Liver (tissue), 9 donors: Measurements from ENCODE around the gene HELZ2. TPM values are rescaled to one million over a fixed set of nuclear protein-coding genes. Genes with fewer than 3 reads are reported as not detected.

Experiments used
- DNase-seq: peaks from one replicate; pipeline ENCODE4 v3.0.0-alpha.2; 2017; ENCODE audit warnings: low spot score
- H3K27ac ChIP-seq, 2 donors: one replicate each; pipeline ENCODE4 v1.7.0; 2013; ENCODE audit warnings: inconsistent platforms in 2 of 2, low read length in 2 of 2, control low read depth in 1 of 2, low read depth in 1 of 2, mild to moderate bottlenecking in 1 of 2
- H3K27me3 ChIP-seq, 4 donors: one replicate each; pipeline versions ENCODE4 v1.6.1 to v1.7.0; 2013; ENCODE audit warnings: low read length in 3 of 4, inconsistent platforms in 1 of 4, mild to moderate bottlenecking in 1 of 4, moderate library complexity in 1 of 4; ENCODE audit not compliant: control insufficient read depth in 4 of 4, insufficient read depth in 4 of 4
- H3K36me3 ChIP-seq, 4 donors: one replicate each; pipeline versions ENCODE4 v1.6.1 to v1.7.0; 2013; ENCODE audit warnings: low read length in 3 of 4, mild to moderate bottlenecking in 3 of 4, low read depth in 1 of 4, moderate library complexity in 1 of 4; ENCODE audit not compliant: control insufficient read depth in 4 of 4, insufficient read depth in 3 of 4
- H3K4me1 ChIP-seq, 4 donors: one replicate each; pipeline versions ENCODE4 v1.6.1 to v1.7.0; 2013; ENCODE audit warnings: low read length in 3 of 4, mild to moderate bottlenecking in 3 of 4, moderate library complexity in 1 of 4; ENCODE audit not compliant: control insufficient read depth in 4 of 4, insufficient read depth in 4 of 4
- H3K4me3 ChIP-seq, 3 donors: one replicate each; pipeline versions ENCODE4 v1.6.1 to v1.7.0; 2013; ENCODE audit warnings: low read length in 3 of 3, control low read depth in 1 of 3, low read depth in 1 of 3, mild to moderate bottlenecking in 1 of 3
- H3K9ac ChIP-seq, 2 donors: one replicate each; pipeline ENCODE4 v1.7.0; 2013; ENCODE audit warnings: low read length in 2 of 2, mild to moderate bottlenecking in 2 of 2, moderate library complexity in 2 of 2, control low read depth in 1 of 2, low read depth in 1 of 2
- H3K9me3 ChIP-seq, 4 donors: one replicate each; pipeline versions ENCODE4 v1.6.1 to v1.7.0; 2013; ENCODE audit warnings: low read length in 3 of 4; ENCODE audit not compliant: control insufficient read depth in 4 of 4
- FOXA1 ChIP-seq: IDR thresholded peaks from 2 replicates; pipeline ENCODE4 v1.6.1; 2016; ENCODE audit warnings: antibody characterized with exemption
- GABPA ChIP-seq, 2 donors: IDR thresholded peaks in 1 of 2; conservative IDR thresholded peaks in 1 of 2; 2 replicates each; pipeline ENCODE4 v1.6.1; 2016; ENCODE audit warnings: antibody characterized with exemption in 2 of 2, mild to moderate bottlenecking in 1 of 2, moderate library complexity in 1 of 2
- HNF4A ChIP-seq, 2 donors: conservative IDR thresholded peaks; 2 replicates each; pipeline ENCODE4 v1.6.1; 2016; ENCODE audit warnings: antibody characterized with exemption in 2 of 2, mild to moderate bottlenecking in 2 of 2
- HNF4G ChIP-seq: IDR thresholded peaks from 2 replicates; pipeline ENCODE4 v1.6.1; 2016; ENCODE audit warnings: antibody characterized with exemption
- RAD21 ChIP-seq, 2 donors: IDR thresholded peaks; 2 replicates each; pipeline ENCODE4 v1.6.1; 2016; ENCODE audit warnings: antibody characterized with exemption in 2 of 2, mild to moderate bottlenecking in 2 of 2
- RXRA ChIP-seq, 2 donors: IDR thresholded peaks; 2 replicates each; pipeline ENCODE4 v1.6.1; 2017 to 2018; ENCODE audit warnings: antibody characterized with exemption in 2 of 2, mild to moderate bottlenecking in 1 of 2
- SP1 ChIP-seq: IDR thresholded peaks from 2 replicates; pipeline ENCODE4 v1.6.1; 2018; ENCODE audit warnings: antibody characterized with exemption, mild to moderate bottlenecking
- TAF1 ChIP-seq: conservative IDR thresholded peaks from 2 replicates; pipeline ENCODE4 v1.6.1; 2016; ENCODE audit warnings: antibody characterized with exemption, mild to moderate bottlenecking
- YY1 ChIP-seq: IDR thresholded peaks from 2 replicates; pipeline ENCODE4 v1.6.1; 2016; ENCODE audit warnings: antibody characterized with exemption, mild to moderate bottlenecking
- WGBS: extraction: QIAGEN DNeasy Blood & Tissue Kit; methylation state at CpG from one replicate; pipeline ENCODE4 v1.1.7; 2013; 5-methylcytosine and 5-hydroxymethylcytosine counted together
- polyA plus RNA-seq, 2 donors: library from polyadenylated mRNA; stranded (reverse) in 1 of 2; unstranded in 1 of 2; fragments of 200-250 nt in 1 of 2; fragments of >200 nt in 1 of 2; fragmentation: Nextera tagmentation in 1 of 2; extraction: Ambion mirVana in 1 of 2; gene quantifications; one replicate each; pipeline versions ENCODE4 v1.2.1 to v1.2.3, GENCODE V29; 2013 to 2015
- total RNA-seq, 2 donors: library from RNA; depleted of rRNA; stranded (reverse); fragments of >200 nt; gene quantifications; one replicate each; pipeline ENCODE4 v1.2.3, GENCODE V29; 2014
- TF ChIP-seq, protein P1 (sequence below): IDR thresholded peaks from 2 replicates; pipeline ENCODE4 v1.6.1; 2016; ENCODE audit warnings: antibody characterized with exemption
- TF ChIP-seq, protein P2 (sequence below): IDR thresholded peaks from 2 replicates; pipeline ENCODE4 v1.6.1; 2016; ENCODE audit warnings: antibody characterized with exemption
- TF ChIP-seq, protein P3 (sequence below): fragments of 150-350 bp; IDR thresholded peaks from 2 replicates; pipeline ENCODE4 v1.5.1; 2017; ENCODE audit warnings: improper control_type of control experiment, low read depth, low read length; ENCODE audit not compliant: missing input control
- TF ChIP-seq, protein P4 (sequence below): IDR thresholded peaks from 2 replicates; pipeline ENCODE4 v1.6.1; 2016; ENCODE audit warnings: antibody characterized with exemption
- TF ChIP-seq, protein P5 (sequence below): IDR thresholded peaks from 2 replicates; pipeline ENCODE4 v1.6.1; 2016; ENCODE audit warnings: antibody characterized with exemption, mild to moderate bottlenecking
- donor health status: healthy.
- donor health status: healthy.
- donor health status: healthy.
- donor health status: healthy.
- donor health status: healthy.

HELZ2 gene
- total and polyA plus RNA-seq, 4 donors = 3.7 to 26.6 (median 15.5) TPM

DNA sequence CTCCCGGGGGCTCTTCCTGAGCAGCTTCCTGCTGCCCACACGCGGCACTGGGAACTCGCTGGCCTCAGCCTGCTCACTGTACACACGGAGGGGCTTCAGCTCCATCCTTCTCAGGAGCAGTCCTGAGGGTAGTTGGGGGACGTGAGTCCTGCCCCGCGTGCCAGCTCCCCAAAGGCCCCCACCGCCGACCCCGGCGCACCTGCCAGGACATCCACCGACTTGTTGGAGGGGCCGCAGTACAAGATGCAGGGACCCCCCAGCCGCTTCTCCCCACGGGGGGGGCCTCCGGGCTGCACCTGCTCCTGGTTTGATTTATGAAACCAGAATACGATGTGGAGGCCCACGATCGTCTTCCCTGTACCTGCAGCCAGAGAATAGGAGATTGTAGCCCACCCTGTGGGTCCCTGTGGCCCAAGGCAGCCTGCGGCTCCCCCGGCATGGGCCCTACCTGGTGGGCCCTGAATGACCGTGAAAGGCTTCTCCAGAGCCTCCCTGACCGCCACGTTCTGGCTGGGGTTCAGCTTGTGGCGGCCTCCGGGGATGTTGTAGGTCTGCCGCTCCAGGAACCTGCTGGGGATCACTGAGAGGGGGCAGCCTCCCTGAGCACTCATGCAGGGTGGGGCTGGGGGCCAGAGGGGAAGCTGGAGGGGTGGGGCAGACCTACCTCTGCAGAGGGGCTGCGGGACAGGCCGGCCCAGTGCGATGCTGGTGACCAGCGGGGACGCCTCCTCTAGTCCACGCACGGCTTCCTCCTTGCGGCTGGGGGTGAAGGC, 12.2 kb downstream of the HELZ2 start:
- no peak overlapping the region for H3K4me3 ChIP-seq
- H3K27me3 ChIP-seq = no peaks in the 10 kb centered on the region
- H3K9me3 ChIP-seq = no peaks in the 10 kb centered on the region
- H3K27ac ChIP-seq = no peak overlapping the region
- WGBS = 95% methylated on average over 36 of the region's 36 CpGs
- H3K36me3 ChIP-seq = peaks cover 0 to 60% (median 37%) of the 10 kb centered on the region in 4 donors
- H3K4me1 ChIP-seq = no peaks in the 10 kb centered on the region
- no peak overlapping the region for H3K9ac ChIP-seq
- TF ChIP-seq RXRA (IDR thresholded peaks at IDR 0.05) (no peak), TAF1 (no peak), HNF4A (conservative IDR thresholded peaks at IDR 0.05) (no peak), SP1 (no peak), RAD21 (IDR thresholded peaks at IDR 0.05) (no peak), YY1 (no peak), GABPA (IDR thresholded peaks at IDR 0.05 in 1 of 2, conservative IDR thresholded peaks at IDR 0.05 in 1 of 2) (no peak), FOXA1 (no peak), HNF4G (no peak)
- TF ChIP-seq, protein P1, sequence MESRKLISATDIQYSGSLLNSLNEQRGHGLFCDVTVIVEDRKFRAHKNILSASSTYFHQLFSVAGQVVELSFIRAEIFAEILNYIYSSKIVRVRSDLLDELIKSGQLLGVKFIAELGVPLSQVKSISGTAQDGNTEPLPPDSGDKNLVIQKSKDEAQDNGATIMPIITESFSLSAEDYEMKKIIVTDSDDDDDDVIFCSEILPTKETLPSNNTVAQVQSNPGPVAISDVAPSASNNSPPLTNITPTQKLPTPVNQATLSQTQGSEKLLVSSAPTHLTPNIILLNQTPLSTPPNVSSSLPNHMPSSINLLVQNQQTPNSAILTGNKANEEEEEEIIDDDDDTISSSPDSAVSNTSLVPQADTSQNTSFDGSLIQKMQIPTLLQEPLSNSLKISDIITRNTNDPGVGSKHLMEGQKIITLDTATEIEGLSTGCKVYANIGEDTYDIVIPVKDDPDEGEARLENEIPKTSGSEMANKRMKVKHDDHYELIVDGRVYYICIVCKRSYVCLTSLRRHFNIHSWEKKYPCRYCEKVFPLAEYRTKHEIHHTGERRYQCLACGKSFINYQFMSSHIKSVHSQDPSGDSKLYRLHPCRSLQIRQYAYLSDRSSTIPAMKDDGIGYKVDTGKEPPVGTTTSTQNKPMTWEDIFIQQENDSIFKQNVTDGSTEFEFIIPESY = no peak
- TF ChIP-seq, protein P2, sequence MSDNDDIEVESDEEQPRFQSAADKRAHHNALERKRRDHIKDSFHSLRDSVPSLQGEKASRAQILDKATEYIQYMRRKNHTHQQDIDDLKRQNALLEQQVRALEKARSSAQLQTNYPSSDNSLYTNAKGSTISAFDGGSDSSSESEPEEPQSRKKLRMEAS = no peak
- TF ChIP-seq, protein P3, sequence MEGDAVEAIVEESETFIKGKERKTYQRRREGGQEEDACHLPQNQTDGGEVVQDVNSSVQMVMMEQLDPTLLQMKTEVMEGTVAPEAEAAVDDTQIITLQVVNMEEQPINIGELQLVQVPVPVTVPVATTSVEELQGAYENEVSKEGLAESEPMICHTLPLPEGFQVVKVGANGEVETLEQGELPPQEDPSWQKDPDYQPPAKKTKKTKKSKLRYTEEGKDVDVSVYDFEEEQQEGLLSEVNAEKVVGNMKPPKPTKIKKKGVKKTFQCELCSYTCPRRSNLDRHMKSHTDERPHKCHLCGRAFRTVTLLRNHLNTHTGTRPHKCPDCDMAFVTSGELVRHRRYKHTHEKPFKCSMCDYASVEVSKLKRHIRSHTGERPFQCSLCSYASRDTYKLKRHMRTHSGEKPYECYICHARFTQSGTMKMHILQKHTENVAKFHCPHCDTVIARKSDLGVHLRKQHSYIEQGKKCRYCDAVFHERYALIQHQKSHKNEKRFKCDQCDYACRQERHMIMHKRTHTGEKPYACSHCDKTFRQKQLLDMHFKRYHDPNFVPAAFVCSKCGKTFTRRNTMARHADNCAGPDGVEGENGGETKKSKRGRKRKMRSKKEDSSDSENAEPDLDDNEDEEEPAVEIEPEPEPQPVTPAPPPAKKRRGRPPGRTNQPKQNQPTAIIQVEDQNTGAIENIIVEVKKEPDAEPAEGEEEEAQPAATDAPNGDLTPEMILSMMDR = no peak
- TF ChIP-seq, protein P4, sequence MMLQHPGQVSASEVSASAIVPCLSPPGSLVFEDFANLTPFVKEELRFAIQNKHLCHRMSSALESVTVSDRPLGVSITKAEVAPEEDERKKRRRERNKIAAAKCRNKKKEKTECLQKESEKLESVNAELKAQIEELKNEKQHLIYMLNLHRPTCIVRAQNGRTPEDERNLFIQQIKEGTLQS = no peak
- TF ChIP-seq, protein P5, sequence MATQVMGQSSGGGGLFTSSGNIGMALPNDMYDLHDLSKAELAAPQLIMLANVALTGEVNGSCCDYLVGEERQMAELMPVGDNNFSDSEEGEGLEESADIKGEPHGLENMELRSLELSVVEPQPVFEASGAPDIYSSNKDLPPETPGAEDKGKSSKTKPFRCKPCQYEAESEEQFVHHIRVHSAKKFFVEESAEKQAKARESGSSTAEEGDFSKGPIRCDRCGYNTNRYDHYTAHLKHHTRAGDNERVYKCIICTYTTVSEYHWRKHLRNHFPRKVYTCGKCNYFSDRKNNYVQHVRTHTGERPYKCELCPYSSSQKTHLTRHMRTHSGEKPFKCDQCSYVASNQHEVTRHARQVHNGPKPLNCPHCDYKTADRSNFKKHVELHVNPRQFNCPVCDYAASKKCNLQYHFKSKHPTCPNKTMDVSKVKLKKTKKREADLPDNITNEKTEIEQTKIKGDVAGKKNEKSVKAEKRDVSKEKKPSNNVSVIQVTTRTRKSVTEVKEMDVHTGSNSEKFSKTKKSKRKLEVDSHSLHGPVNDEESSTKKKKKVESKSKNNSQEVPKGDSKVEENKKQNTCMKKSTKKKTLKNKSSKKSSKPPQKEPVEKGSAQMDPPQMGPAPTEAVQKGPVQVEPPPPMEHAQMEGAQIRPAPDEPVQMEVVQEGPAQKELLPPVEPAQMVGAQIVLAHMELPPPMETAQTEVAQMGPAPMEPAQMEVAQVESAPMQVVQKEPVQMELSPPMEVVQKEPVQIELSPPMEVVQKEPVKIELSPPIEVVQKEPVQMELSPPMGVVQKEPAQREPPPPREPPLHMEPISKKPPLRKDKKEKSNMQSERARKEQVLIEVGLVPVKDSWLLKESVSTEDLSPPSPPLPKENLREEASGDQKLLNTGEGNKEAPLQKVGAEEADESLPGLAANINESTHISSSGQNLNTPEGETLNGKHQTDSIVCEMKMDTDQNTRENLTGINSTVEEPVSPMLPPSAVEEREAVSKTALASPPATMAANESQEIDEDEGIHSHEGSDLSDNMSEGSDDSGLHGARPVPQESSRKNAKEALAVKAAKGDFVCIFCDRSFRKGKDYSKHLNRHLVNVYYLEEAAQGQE = no peak
- no peak for DNase-seq
